ENCODE results near the gene PTGDS. TPM values are rescaled to one million over a fixed set of nuclear protein-coding genes. Genes with fewer than 3 reads are reported as not detected.

Gene PTGDS
- total and polyA plus RNA-seq, 10 of the 15 experiments (the other 5 are each of a cell fraction or from before 2014, with no cell fraction given), result not detected

GRCh38 chr9:136960938-136961275 lies 16.4 kb upstream of the PTGDS start:
- no peaks in the 10 kb centered on the region for H3K79me2 ChIP-seq (ENCODE audit: control insufficient read depth, insufficient read depth, low read length)
- no TSS peak for BruUV-seq (replicated peaks)
- no peak overlapping the region for H3K27ac ChIP-seq (ENCODE audit: control insufficient read depth, insufficient read depth)
- peaks cover 4% of the 10 kb centered on the region for H3K4me1 ChIP-seq (ENCODE audit: control insufficient read depth, insufficient read depth, low read length)
- H3K4me3 ChIP-seq, result no peak overlapping the region
- no peak for ATAC-seq
- no peak for FAIRE-seq
- no peak overlapping the region for H2AFZ ChIP-seq (ENCODE audit: control insufficient read depth, low read depth, low read length)
- 51% methylated on average over 15 of the region's 15 CpGs for WGBS (ENCODE audit: insufficient coverage, insufficient replicate concordance, low lambda C conversion rate, missing lambda C conversion rate)
- H3K27me3 ChIP-seq (replicated peaks in 1 of 2; ENCODE audit: control insufficient read depth in 2 of 2, insufficient read depth in 2 of 2, low read length in 1 of 2), result no peaks in the 10 kb centered on the region
- TF ChIP-seq E2F4 (IDR thresholded peaks at IDR 0.05; ENCODE audit: low read depth, low read length), result no peak
- no peak for TF ChIP-seq ZBTB11 (CRISPR knock-in tag; IDR thresholded peaks at IDR 0.05)
- no peak for TF ChIP-seq ASH2L (IDR thresholded peaks at IDR 0.05; ENCODE audit: borderline replicate concordance, low read depth)
- no peak for TF ChIP-seq NFIC (IDR thresholded peaks at IDR 0.05; ENCODE audit: low read depth, low read length)
- TF ChIP-seq MLLT1 (IDR thresholded peaks at IDR 0.05), result no peak
- no peak for TF ChIP-seq LARP7 (IDR thresholded peaks at IDR 0.05)
- no peak for TF ChIP-seq CBX5 (IDR thresholded peaks at IDR 0.05; ENCODE audit: low read depth)
- TF ChIP-seq RAD21 (IDR thresholded peaks at IDR 0.05; ENCODE audit: insufficient read depth, low read depth, low read length), result no peak
- TF ChIP-seq ZNF217 (IDR thresholded peaks at IDR 0.05), result no peak
- no peak for TF ChIP-seq IRF3 (IDR thresholded peaks at IDR 0.05)
- no peak for TF ChIP-seq NBN (IDR thresholded peaks at IDR 0.05)
- no peak for TF ChIP-seq POLR2AphosphoS2 (IDR thresholded peaks at IDR 0.05; ENCODE audit: low read depth, low read length)
- no peak for TF ChIP-seq NFYA (IDR thresholded peaks at IDR 0.05; ENCODE audit: borderline replicate concordance, low read depth, low read length)
- TF ChIP-seq RAD51 (IDR thresholded peaks at IDR 0.05), result no peak
- TF ChIP-seq ELK1 (IDR thresholded peaks at IDR 0.05; ENCODE audit: low read depth, low read length), result no peak
- no peaks in the 10 kb centered on the region; the same call in 1 of the 2 replicates for H4K20me1 ChIP-seq (ENCODE audit: control insufficient read depth, insufficient read depth)
- RAD21 ChIA-PET (ENCODE audit: unreplicated experiment), result interaction anchor here (1.3 kb wide), 1 partner anchor 13 kb away, joined by 3 read pairs; no protein-coding TSS in a partner anchor
- CTCF ChIA-PET, result interaction anchor here (1.3 kb wide), 1 partner anchor 13 kb away, joined by 5 read pairs; no protein-coding TSS in a partner anchor
- no peaks in the 10 kb centered on the region for H3K36me3 ChIP-seq (ENCODE audit: control insufficient read depth in 2 of 2, insufficient read depth in 2 of 2, low read length in 1 of 2)
- H3K4me2 ChIP-seq (ENCODE audit: control insufficient read depth, insufficient read depth), result no peak overlapping the region
- POLR2A ChIA-PET, result no interaction called here
- in situ Hi-C loops (cut with MboI) (no loop called here), intact Hi-C loops (cut with micrococcal nuclease; ENCODE audit: unreplicated experiment) (no loop called here)
- SMC1A ChIA-PET (ENCODE audit: uncharacterized antibody, unreplicated experiment), result no interaction called here
- DNase-seq (ENCODE audit: low read depth, low spot score), result no peak
- H3K9me3 ChIP-seq (replicated peaks; ENCODE audit: control insufficient read depth, insufficient read depth, low read length), result no peaks in the 10 kb centered on the region
- no peak overlapping the region for H3K9ac ChIP-seq (ENCODE audit: control insufficient read depth, insufficient read depth, low read length)
